Right lobe of liver (tissue), 6 donors: Measurements from ENCODE around the gene PDLIM3. TPM values are rescaled to one million over a fixed set of nuclear protein-coding genes. Genes with fewer than 3 reads are reported as not detected.

Experiments
- ATAC-seq, 4 donors: fragments of 200-7000 bp; cut with Tn5 transposase; one replicate each; pipeline ENCODE4 v1.9.1; 2020; ENCODE audit warnings: mild to moderate bottlenecking in 4 of 4, moderate library complexity in 4 of 4
- DNase-seq, 3 donors: peaks; one replicate each; pipeline ENCODE4 v3.0.0-alpha.2; 2020
- H3K27ac ChIP-seq, 3 donors: fragments of 200-600 bp; one replicate each; pipeline ENCODE4 v1.8.0; 2022
- H3K27me3 ChIP-seq, 2 donors: fragments of 200-600 bp; one replicate each; pipeline ENCODE4 v1.8.0; 2022
- H3K36me3 ChIP-seq, 4 donors: fragments of 200-600 bp; sonication (generic) in 1 of 4; one replicate each; pipeline versions ENCODE4 v1.5.1 to v1.8.0; 2017 to 2022; ENCODE audit warnings: control low read depth in 1 of 4
- H3K4me1 ChIP-seq, 4 donors: fragments of 200-600 bp; sonication (generic) in 1 of 4; one replicate each; pipeline versions ENCODE4 v1.5.1 to v1.8.0; 2017 to 2022; ENCODE audit warnings: control low read depth in 1 of 4
- H3K4me3 ChIP-seq, 3 donors: fragments of 200-600 bp; one replicate each; pipeline ENCODE4 v1.8.0; 2022
- H3K9me3 ChIP-seq, 4 donors: fragments of 200-600 bp; sonication (generic) in 1 of 4; one replicate each; pipeline versions ENCODE4 v1.5.1 to v1.8.0; 2017 to 2022; ENCODE audit warnings: control low read depth in 1 of 4
- CTCF ChIP-seq, 4 donors: fragments of 200-600 bp in 3 of 4; fragments of 450-650 bp in 1 of 4; IDR thresholded peaks; one replicate each; pipeline versions ENCODE4 v1.5.1 to v1.8.0; 2016 to 2022; ENCODE audit warnings: antibody characterized with exemption in 4 of 4, mild to moderate bottlenecking in 2 of 4
- POLR2A ChIP-seq: fragments of 450-650 bp; IDR thresholded peaks from one replicate; pipeline ENCODE4 v1.6.1; 2017; ENCODE audit warnings: antibody characterized with exemption, mild to moderate bottlenecking
- WGBS: methylation state at CpG from one replicate; pipeline ENCODE4 v1.1.6; 2018; ENCODE audit warnings: low coverage, low lambda C conversion rate; ENCODE audit not compliant: insufficient coverage; ENCODE audit errors: missing lambda C conversion rate; 5-methylcytosine and 5-hydroxymethylcytosine counted together
- intact Hi-C, 2 donors: fragments of 100-400 bp; cut with DNase I; formaldehyde crosslinking; loops; one replicate each; pipeline versions ENCODE4 v1.11.2 to v1.14.1; 2022
- total RNA-seq, 6 experiments: library from RNA; depleted of rRNA in 2 of 6; stranded (reverse); fragments of >200 nt in 2 of 6; fragmentation: NEBNext Ultra II Directional in 3 of 6; extraction: Animal tissue kit (Norgen Biotek cat#: 25700) in 3 of 6; gene quantifications; one replicate each; pipeline versions ENCODE4 v1.1.0 to v1.2.4, GENCODE V29; 2016 to 2023
- donor health status: DM: no; HTN: yes; CAD: no.
- donor health status: DM: no; HTN: no; CAD: no.
- donor health status: DM: no; HTN: no; CAD: no.
- donor health status: DM: no; HTN: yes; CAD: no.
- donor health status: DM: no; HTN: yes; CAD: no.

PDLIM3 gene
- total RNA-seq, 6 experiments from 2014 or later, result 1.8 to 23.7 (median 6.1) TPM

GRCh38 chr4:185469580-185470154, 65.6 kb downstream of the PDLIM3 start:
- TF ChIP-seq CTCF (IDR thresholded peaks at IDR 0.05) (no peak), POLR2A (no peak)
- intact Hi-C loops, result no loop called here
- no peak for ATAC-seq
- WGBS, result 71% methylated on average over 6 of the region's 9 CpGs
- Histone ChIP-seq H3K36me3 (no peaks in the 10 kb centered on the region), H3K27me3 (no peaks in the 10 kb centered on the region), H3K4me1 (no peaks in the 10 kb centered on the region), H3K4me3 (no peak overlapping the region), H3K9me3 (no peaks in the 10 kb centered on the region), H3K27ac (no peak overlapping the region)
- DNase-seq, result peak in 1 of 3 donors; percentile 46

GRCh38 chr4:185468999-185469398, 66.3 kb downstream of the PDLIM3 start:
- WGBS, result 50% methylated on average over 1 of the region's 2 CpGs
- intact Hi-C loops, result no loop called here
- Histone ChIP-seq H3K4me3 (no peak overlapping the region), H3K9me3 (no peaks in the 10 kb centered on the region), H3K36me3 (no peaks in the 10 kb centered on the region), H3K27ac (no peak overlapping the region), H3K27me3 (no peaks in the 10 kb centered on the region), H3K4me1 (no peaks in the 10 kb centered on the region)
- TF ChIP-seq POLR2A (no peak), CTCF (IDR thresholded peaks at IDR 0.05) (no peak)
- DNase-seq (no peak), ATAC-seq (no peak)

GRCh38 chr4:185467991-185468390, 67.3 kb downstream of the PDLIM3 start:
- Histone ChIP-seq H3K27ac (no peak overlapping the region), H3K27me3 (no peaks in the 10 kb centered on the region), H3K36me3 (no peaks in the 10 kb centered on the region), H3K4me3 (no peak overlapping the region), H3K9me3 (no peaks in the 10 kb centered on the region), H3K4me1 (no peaks in the 10 kb centered on the region)
- intact Hi-C loops, result no loop called here
- ATAC-seq (no peak), DNase-seq (no peak)
- WGBS, result 90% methylated on average over 8 of the region's 8 CpGs
- TF ChIP-seq POLR2A (no peak), CTCF (IDR thresholded peaks at IDR 0.05) (no peak)

DNA sequence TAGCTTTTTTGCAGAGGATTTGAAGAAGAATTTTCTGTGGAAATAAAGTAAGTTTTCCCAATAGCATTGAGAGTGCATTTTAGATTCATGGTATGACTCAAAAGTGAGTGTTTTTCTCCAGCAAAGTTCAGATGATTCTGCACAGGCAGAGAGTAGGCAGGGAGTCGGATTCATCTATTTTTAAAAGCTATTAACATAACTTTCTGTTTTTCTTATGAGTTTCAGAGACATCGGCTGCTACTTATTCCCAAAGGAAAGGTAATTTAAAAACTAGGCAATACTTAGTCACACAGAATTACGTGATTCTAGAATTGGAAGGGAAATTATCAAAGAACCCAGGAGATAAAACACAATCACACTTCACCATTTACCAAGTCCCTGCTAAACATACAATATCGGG, 68.2 kb downstream of the PDLIM3 start:
- TF ChIP-seq CTCF (IDR thresholded peaks at IDR 0.05) (no peak), POLR2A (no peak)
- Histone ChIP-seq H3K4me3 (no peak overlapping the region), H3K27me3 (no peaks in the 10 kb centered on the region), H3K27ac (no peak overlapping the region), H3K9me3 (no peaks in the 10 kb centered on the region), H3K4me1 (no peaks in the 10 kb centered on the region), H3K36me3 (no peaks in the 10 kb centered on the region)
- intact Hi-C loops, result no loop called here
- DNase-seq, result no peak
- no peak for ATAC-seq
- WGBS, result 89% methylated on average over 4 of the region's 4 CpGs

- H3K36me3 ChIP-seq, result no peaks in the 10 kb centered on the region
- H3K4me1 ChIP-seq, result no peaks in the 10 kb centered on the region
- H3K9me3 ChIP-seq, result no peaks in the 10 kb centered on the region
- WGBS, result 92% methylated on average over 3 of the region's 3 CpGs
- no peak for TF ChIP-seq POLR2A
- no peak for TF ChIP-seq CTCF (IDR thresholded peaks at IDR 0.05)
- no peak overlapping the region for H3K27ac ChIP-seq
- DNase-seq (no peak), ATAC-seq (no peak)
- H3K27me3 ChIP-seq, result no peaks in the 10 kb centered on the region
- H3K4me3 ChIP-seq, result no peak overlapping the region
- intact Hi-C loops, result no loop called here
Measured at GRCh38 chr4:185465707-185466106, 69.6 kb downstream of the PDLIM3 start.
